GM23248 (cell line): ENCODE measurements around the gene PVR.

Source experiments
- EZH2 ChIP-seq: fragments of 200-600 bp; sonication (generic); IDR thresholded peaks from 2 replicates; pipeline ENCODE4 v1.6.1; 2018; ENCODE audit warnings: antibody characterized with exemption, mild to moderate bottlenecking; ENCODE audit not compliant: insufficient read depth, poor library complexity, severe bottlenecking
- EZH2phosphoT487 ChIP-seq: fragments of 200-600 bp; sonication (generic); IDR thresholded peaks from 2 replicates; pipeline ENCODE4 v1.6.1; 2018; ENCODE audit warnings: antibody characterized with exemption, moderate library complexity, mild to moderate bottlenecking, low read depth; ENCODE audit not compliant: insufficient read depth

DNA sequence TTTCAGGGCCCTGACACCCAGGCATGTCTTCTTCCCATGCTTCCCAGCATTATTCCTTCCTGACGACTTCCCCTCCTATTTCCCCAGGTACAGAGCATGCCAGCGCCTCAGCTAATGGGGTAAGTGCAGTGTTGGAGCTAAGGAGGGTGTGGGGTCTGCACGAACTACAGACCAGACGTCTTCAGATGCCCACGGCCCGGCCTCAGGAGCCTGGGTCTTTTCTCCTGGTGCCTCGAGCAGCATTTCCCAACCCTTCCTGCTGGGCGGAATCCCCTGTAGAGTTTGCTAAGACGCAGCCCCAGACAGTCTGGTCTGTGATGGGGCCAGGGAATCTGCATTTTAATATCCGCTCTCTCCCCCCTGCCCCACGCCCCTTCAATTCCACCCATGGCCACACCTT, 17.5 kb downstream of the PVR start:
- TF ChIP-seq EZH2 = no peak
- no peak for TF ChIP-seq EZH2phosphoT487
